GM18858 (cell line): Measurements from ENCODE around the gene IFNA6.

Experiments
- ATAC-seq: cut with Tn5 transposase; IDR thresholded peaks from one replicate; pipeline ENCODE4 v1.9.1; 2021; ENCODE audit not compliant: unreplicated experiment

The IFNA6 gene

GRCh38 chr9:21331676-21332402 is 18.8 kb downstream of the IFNA6 start:
- ATAC-seq: no peak

GRCh38 chr9:21326526-21327139 is 24.1 kb downstream of the IFNA6 start:
- peak; percentile 79 for ATAC-seq

- no peak for ATAC-seq
Measured at GRCh38 chr9:21324047-21324446, 26.6 kb downstream of the IFNA6 start.

- ATAC-seq: no peak
Measured at GRCh38 chr9:21322911-21323461, 27.7 kb downstream of the IFNA6 start.

GRCh38 chr9:21320465-21320864 is 30.2 kb downstream of the IFNA6 start:
- ATAC-seq: no peak

- ATAC-seq: peak; percentile 77
Measured at GRCh38 chr9:21317956-21318923, 32.4 kb downstream of the IFNA6 start.

GRCh38 chr9:21316860-21317259 is 33.8 kb downstream of the IFNA6 start:
- ATAC-seq: no peak

GRCh38 chr9:21316032-21316842 is 34.5 kb downstream of the IFNA6 start:
- ATAC-seq: no peak

- no peak for ATAC-seq
Measured at GRCh38 chr9:21314152-21314551, 36.5 kb downstream of the IFNA6 start.

- no peak for ATAC-seq
Measured at GRCh38 chr9:21311889-21312288, 38.8 kb downstream of the IFNA6 start.

GRCh38 chr9:21305213-21305612 is 45.5 kb downstream of the IFNA6 start, which contains the start of gene IFNA5:
Gene IFNA5, minus strand, starts transcription at chr9:21305313. Its CDS starts 57 bp downstream, at chr9:21305256.
- ATAC-seq: no peak
